GM18499 (cell line): Measurements from ENCODE around the gene ATP11A.

ENCODE experiments used
- ATAC-seq: cut with Tn5 transposase; IDR thresholded peaks from one replicate; pipeline ENCODE4 v1.9.1; 2021; ENCODE audit warnings: moderate number of reproducible peaks; ENCODE audit not compliant: insufficient read depth, unreplicated experiment

ATP11A gene

GRCh38 chr13:112689303-112690245, at the start of gene ATP11A:
Gene ATP11A, plus strand, starts transcription at chr13:112690038. Its CDS starts 379 bp downstream, at chr13:112690417.
- ATAC-seq, result no peak

- no peak for ATAC-seq
Measured at GRCh38 chr13:112641456-112642089, 48.3 kb upstream of the ATP11A start.

- ATAC-seq, result no peak
Measured at GRCh38 chr13:112642090-112642460, 47.8 kb upstream of the ATP11A start.

- ATAC-seq, result no peak
Measured at GRCh38 chr13:112643759-112644459, 45.9 kb upstream of the ATP11A start.

- ATAC-seq, result no peak
Measured at GRCh38 chr13:112645327-112645914, 44.4 kb upstream of the ATP11A start.

GRCh38 chr13:112647256-112647655, 42.6 kb upstream of the ATP11A start:
- no peak for ATAC-seq

- ATAC-seq, result no peak
Measured at GRCh38 chr13:112648101-112648500, 41.7 kb upstream of the ATP11A start.

GRCh38 chr13:112648966-112649690, 40.7 kb upstream of the ATP11A start:
- no peak for ATAC-seq

- no peak for ATAC-seq
Measured at GRCh38 chr13:112651311-112651710, 38.5 kb upstream of the ATP11A start.

GRCh38 chr13:112651750-112652511, 37.9 kb upstream of the ATP11A start:
- no peak for ATAC-seq

- no peak for ATAC-seq
Measured at GRCh38 chr13:112652512-112653070, 37.2 kb upstream of the ATP11A start.

GRCh38 chr13:112653071-112653470, 36.8 kb upstream of the ATP11A start:
- no peak for ATAC-seq

- no peak for ATAC-seq
Measured at GRCh38 chr13:112655913-112656312, 33.9 kb upstream of the ATP11A start.

- ATAC-seq, result no peak
Measured at GRCh38 chr13:112657850-112658445, 31.9 kb upstream of the ATP11A start.

- ATAC-seq, result no peak
Measured at GRCh38 chr13:112658808-112659207, 31.0 kb upstream of the ATP11A start.

GRCh38 chr13:112661291-112661690, 28.5 kb upstream of the ATP11A start:
- ATAC-seq, result no peak

- ATAC-seq, result no peak
Measured at GRCh38 chr13:112664501-112665203, 25.2 kb upstream of the ATP11A start.

- ATAC-seq, result no peak
Measured at GRCh38 chr13:112668924-112669323, 20.9 kb upstream of the ATP11A start.
